ENCODE data around the gene ZBTB20.

ZBTB20 gene

GRCh38 chr3:114998971-114999579, 148.0 kb downstream of the ZBTB20 start:
- H3K4me3 ChIP-seq (ENCODE audit: low read depth, low read length), result no peak overlapping the region
- POLR2A ChIA-PET, result no interaction called here
- TF ChIP-seq, protein P1, sequence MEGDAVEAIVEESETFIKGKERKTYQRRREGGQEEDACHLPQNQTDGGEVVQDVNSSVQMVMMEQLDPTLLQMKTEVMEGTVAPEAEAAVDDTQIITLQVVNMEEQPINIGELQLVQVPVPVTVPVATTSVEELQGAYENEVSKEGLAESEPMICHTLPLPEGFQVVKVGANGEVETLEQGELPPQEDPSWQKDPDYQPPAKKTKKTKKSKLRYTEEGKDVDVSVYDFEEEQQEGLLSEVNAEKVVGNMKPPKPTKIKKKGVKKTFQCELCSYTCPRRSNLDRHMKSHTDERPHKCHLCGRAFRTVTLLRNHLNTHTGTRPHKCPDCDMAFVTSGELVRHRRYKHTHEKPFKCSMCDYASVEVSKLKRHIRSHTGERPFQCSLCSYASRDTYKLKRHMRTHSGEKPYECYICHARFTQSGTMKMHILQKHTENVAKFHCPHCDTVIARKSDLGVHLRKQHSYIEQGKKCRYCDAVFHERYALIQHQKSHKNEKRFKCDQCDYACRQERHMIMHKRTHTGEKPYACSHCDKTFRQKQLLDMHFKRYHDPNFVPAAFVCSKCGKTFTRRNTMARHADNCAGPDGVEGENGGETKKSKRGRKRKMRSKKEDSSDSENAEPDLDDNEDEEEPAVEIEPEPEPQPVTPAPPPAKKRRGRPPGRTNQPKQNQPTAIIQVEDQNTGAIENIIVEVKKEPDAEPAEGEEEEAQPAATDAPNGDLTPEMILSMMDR (IDR thresholded peaks at IDR 0.05; ENCODE audit: insufficient read depth, low read length, missing control alignments), result no peak
- no peak for DNase-seq (ENCODE audit: low read depth, low spot score)
- CTCF ChIA-PET, result no interaction called here

- CTCF ChIA-PET, result interaction anchor here (1.2 kb wide), 1 partner anchor 98 kb away, joined by 3 read pairs; no protein-coding TSS in a partner anchor
- no peak for DNase-seq (ENCODE audit: low read depth, low spot score)
- POLR2A ChIA-PET, result no interaction called here
- H3K4me3 ChIP-seq (ENCODE audit: low read depth, low read length), result no peak overlapping the region
- TF ChIP-seq, protein P1 (IDR thresholded peaks at IDR 0.05; ENCODE audit: insufficient read depth, low read length, missing control alignments), result no peak
Measured at GRCh38 chr3:114994554-114995341, 152.3 kb downstream of the ZBTB20 start.

GRCh38 chr3:114985776-114986175, 161.3 kb downstream of the ZBTB20 start:
- DNase-seq (ENCODE audit: low read depth, low spot score), result no peak
- CTCF ChIA-PET, result no interaction called here
- POLR2A ChIA-PET, result no interaction called here

DNA sequence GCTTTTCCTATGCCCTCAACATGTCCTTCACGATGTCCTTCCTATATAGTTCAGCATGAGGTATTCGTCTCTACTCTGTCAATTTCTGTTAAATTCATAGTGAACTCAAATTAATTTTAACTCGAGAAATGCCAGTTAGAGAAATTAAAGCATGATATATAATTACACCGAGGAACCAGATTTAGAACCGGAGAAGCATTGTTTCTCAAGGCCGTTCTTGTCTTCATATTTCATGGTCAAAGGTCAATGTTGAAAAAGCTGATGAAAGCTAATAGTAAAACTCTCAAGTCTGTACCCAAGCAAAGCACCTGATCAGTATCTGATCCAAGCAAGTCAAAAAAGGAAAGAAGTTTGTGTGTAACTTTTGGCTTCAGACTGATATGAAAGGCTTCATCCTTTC, 163.8 kb downstream of the ZBTB20 start:
- POLR2A ChIA-PET, result no interaction called here
- no peak for DNase-seq (ENCODE audit: low read depth, low spot score)
- TF ChIP-seq, protein P1 (IDR thresholded peaks at IDR 0.05; ENCODE audit: insufficient read depth, low read length, missing control alignments), result no peak

More at GRCh38 chr3:114985776-114986175, 161.3 kb downstream of the ZBTB20 start:
- TF ChIP-seq, protein P1 (IDR thresholded peaks at IDR 0.05; ENCODE audit: insufficient read depth, low read length, missing control alignments), result no peak
- H3K4me3 ChIP-seq (ENCODE audit: low read depth, low read length), result no peak overlapping the region

GRCh38 chr3:114974387-114974786, 172.7 kb downstream of the ZBTB20 start:
- ChIA-PET CTCF (no interaction called here), POLR2A (no interaction called here)
- TF ChIP-seq, protein P1 (IDR thresholded peaks at IDR 0.05; ENCODE audit: insufficient read depth, low read length, missing control alignments), result no peak
- H3K4me3 ChIP-seq (ENCODE audit: low read depth, low read length), result no peak overlapping the region
- no peak for DNase-seq (ENCODE audit: low read depth, low spot score)

More for the DNA sequence above, 163.8 kb downstream of the ZBTB20 start:
- CTCF ChIA-PET, result no interaction called here
- H3K4me3 ChIP-seq (ENCODE audit: low read depth, low read length), result no peak overlapping the region

- POLR2A ChIA-PET, result no interaction called here
- TF ChIP-seq, protein P1 (IDR thresholded peaks at IDR 0.05; ENCODE audit: insufficient read depth, low read length, missing control alignments), result no peak
- CTCF ChIA-PET, result no interaction called here
- no peak for DNase-seq (ENCODE audit: low read depth, low spot score)
- no peak overlapping the region for H3K4me3 ChIP-seq (ENCODE audit: low read depth, low read length)
Measured at GRCh38 chr3:114973536-114973935, 173.6 kb downstream of the ZBTB20 start.

Data from AG04449 (cell line).